ENCODE results near the gene KIAA0232. TPM values are rescaled to one million over a fixed set of nuclear protein-coding genes. Genes with fewer than 3 reads are reported as not detected.

KIAA0232 gene
- total and polyA plus RNA-seq, 9 of the 15 experiments (the other 6 are each of a cell fraction or from before 2014, with no cell fraction given): 3.5 to 17.4 (median 13.0) TPM

DNA sequence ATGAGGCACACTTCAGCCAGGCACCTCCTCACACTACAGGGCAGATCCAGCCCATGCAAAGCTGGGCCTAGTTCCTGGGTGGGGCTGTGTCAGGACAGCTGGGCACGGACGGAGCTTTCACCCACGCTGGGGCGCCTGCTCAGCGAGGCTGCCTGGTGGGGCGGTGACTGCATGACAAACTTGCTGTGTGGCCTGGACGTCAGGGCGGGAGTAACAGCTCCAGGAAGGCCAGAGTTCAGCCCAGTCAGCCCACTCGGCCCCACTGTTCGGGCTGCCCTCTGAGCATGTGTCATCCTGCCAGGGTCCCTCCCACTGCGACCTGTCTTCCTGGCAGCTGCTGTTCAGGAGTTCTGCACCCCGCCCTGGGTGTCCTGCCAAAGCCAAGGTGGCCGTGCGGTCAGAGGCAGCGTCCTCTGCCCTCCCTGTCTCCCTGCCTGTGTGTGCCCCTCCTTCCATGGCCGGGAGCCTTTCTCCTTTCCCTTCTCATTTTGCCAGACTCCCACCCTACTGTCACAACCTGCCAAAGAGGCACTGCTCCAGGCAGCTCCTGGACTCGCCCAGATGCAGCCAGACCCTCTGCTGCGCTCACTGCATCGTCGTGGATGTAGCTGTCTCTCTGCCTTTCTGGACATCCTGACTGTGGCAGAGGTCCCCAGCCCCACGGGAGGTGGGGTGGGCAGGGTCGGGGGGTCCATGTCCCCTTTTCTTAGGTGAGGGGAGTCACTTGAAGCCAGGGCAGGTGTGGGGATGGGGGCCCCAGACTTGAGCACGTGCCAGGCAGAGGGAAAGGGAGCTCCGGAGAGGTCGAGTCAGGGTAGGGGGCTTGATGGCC is 33.0 kb upstream of the KIAA0232 start (continued):
- TF ChIP-seq, protein P1, sequence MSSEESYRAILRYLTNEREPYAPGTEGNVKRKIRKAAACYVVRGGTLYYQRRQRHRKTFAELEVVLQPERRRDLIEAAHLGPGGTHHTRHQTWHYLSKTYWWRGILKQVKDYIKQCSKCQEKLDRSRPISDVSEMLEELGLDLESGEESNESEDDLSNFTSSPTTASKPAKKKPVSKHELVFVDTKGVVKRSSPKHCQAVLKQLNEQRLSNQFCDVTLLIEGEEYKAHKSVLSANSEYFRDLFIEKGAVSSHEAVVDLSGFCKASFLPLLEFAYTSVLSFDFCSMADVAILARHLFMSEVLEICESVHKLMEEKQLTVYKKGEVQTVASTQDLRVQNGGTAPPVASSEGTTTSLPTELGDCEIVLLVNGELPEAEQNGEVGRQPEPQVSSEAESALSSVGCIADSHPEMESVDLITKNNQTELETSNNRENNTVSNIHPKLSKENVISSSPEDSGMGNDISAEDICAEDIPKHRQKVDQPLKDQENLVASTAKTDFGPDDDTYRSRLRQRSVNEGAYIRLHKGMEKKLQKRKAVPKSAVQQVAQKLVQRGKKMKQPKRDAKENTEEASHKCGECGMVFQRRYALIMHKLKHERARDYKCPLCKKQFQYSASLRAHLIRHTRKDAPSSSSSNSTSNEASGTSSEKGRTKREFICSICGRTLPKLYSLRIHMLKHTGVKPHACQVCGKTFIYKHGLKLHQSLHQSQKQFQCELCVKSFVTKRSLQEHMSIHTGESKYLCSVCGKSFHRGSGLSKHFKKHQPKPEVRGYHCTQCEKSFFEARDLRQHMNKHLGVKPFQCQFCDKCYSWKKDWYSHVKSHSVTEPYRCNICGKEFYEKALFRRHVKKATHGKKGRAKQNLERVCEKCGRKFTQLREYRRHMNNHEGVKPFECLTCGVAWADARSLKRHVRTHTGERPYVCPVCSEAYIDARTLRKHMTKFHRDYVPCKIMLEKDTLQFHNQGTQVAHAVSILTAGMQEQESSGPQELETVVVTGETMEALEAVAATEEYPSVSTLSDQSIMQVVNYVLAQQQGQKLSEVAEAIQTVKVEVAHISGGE (CRISPR knock-in tag; IDR thresholded peaks at IDR 0.05): no peak
- no peak for TF ChIP-seq SMAD3 (CRISPR knock-in tag; conservative IDR thresholded peaks at IDR 0.05)
- no peak for TF ChIP-seq ARID2 (IDR thresholded peaks at IDR 0.05)
- peak; percentile 38; the same call in 1 of the 2 replicates for TF ChIP-seq RBFOX2 (IDR thresholded peaks at IDR 0.05; ENCODE audit: low read depth, low read length)
- TF ChIP-seq NFIC (IDR thresholded peaks at IDR 0.05): no peak
- TF ChIP-seq, protein P2, sequence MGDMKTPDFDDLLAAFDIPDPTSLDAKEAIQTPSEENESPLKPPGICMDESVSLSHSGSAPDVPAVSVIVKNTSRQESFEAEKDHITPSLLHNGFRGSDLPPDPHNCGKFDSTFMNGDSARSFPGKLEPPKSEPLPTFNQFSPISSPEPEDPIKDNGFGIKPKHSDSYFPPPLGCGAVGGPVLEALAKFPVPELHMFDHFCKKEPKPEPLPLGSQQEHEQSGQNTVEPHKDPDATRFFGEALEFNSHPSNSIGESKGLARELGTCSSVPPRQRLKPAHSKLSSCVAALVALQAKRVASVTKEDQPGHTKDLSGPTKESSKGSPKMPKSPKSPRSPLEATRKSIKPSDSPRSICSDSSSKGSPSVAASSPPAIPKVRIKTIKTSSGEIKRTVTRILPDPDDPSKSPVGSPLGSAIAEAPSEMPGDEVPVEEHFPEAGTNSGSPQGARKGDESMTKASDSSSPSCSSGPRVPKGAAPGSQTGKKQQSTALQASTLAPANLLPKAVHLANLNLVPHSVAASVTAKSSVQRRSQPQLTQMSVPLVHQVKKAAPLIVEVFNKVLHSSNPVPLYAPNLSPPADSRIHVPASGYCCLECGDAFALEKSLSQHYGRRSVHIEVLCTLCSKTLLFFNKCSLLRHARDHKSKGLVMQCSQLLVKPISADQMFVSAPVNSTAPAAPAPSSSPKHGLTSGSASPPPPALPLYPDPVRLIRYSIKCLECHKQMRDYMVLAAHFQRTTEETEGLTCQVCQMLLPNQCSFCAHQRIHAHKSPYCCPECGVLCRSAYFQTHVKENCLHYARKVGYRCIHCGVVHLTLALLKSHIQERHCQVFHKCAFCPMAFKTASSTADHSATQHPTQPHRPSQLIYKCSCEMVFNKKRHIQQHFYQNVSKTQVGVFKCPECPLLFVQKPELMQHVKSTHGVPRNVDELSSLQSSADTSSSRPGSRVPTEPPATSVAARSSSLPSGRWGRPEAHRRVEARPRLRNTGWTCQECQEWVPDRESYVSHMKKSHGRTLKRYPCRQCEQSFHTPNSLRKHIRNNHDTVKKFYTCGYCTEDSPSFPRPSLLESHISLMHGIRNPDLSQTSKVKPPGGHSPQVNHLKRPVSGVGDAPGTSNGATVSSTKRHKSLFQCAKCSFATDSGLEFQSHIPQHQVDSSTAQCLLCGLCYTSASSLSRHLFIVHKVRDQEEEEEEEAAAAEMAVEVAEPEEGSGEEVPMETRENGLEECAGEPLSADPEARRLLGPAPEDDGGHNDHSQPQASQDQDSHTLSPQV (IDR thresholded peaks at IDR 0.05): peak; percentile 70
- no peak for TF ChIP-seq KLF10 (CRISPR knock-in tag; IDR thresholded peaks at IDR 0.05)
- no peak for TF ChIP-seq MED1 (CRISPR knock-in tag; IDR thresholded peaks at IDR 0.05; ENCODE audit: borderline replicate concordance)
- peak; percentile 41 to 54; a peak in 3 of 4 replicates for TF ChIP-seq NRF1 (conservative IDR thresholded peaks at IDR 0.05 in 1 of 2, IDR thresholded peaks at IDR 0.05 in 1 of 2)
- no peak for TF ChIP-seq ETV1 (tag; conservative IDR thresholded peaks at IDR 0.05; ENCODE audit: low read depth)
- no peak for TF ChIP-seq RUNX1 (IDR thresholded peaks at IDR 0.05; ENCODE audit: low read depth)
- TF ChIP-seq, protein P3, sequence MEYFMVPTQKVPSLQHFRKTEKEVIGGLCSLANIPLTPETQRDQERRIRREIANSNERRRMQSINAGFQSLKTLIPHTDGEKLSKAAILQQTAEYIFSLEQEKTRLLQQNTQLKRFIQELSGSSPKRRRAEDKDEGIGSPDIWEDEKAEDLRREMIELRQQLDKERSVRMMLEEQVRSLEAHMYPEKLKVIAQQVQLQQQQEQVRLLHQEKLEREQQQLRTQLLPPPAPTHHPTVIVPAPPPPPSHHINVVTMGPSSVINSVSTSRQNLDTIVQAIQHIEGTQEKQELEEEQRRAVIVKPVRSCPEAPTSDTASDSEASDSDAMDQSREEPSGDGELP (CRISPR knock-in tag; IDR thresholded peaks at IDR 0.05; ENCODE audit: borderline replicate concordance): 0 out of 2 replicates have a peak, but pooled peaks have one; percentile 10
- no peak for TF ChIP-seq TSC22D4 (tag; IDR thresholded peaks at IDR 0.05)
- TF ChIP-seq MYNN (IDR thresholded peaks at IDR 0.05): 0 out of 2 replicates have a peak, but pooled peaks have one; percentile 17
- no peak for TF ChIP-seq MYNN (CRISPR knock-in tag; IDR thresholded peaks at IDR 0.05)
- peak; percentile 30; the same call in 1 of the 2 replicates for TF ChIP-seq ZFX (CRISPR knock-in tag; IDR thresholded peaks at IDR 0.05)
- no peak for TF ChIP-seq ZNF324 (CRISPR knock-in tag; IDR thresholded peaks at IDR 0.05)

All from K562 (cell line).